Breast epithelium (tissue), 4 donors: ENCODE results near the gene PDSS1. TPM values are rescaled to one million over a fixed set of nuclear protein-coding genes. Genes with fewer than 3 reads are reported as not detected.

Experiments used
- DNase-seq, 2 donors: peaks; one replicate each; pipeline ENCODE4 v3.0.0-alpha.2; 2019; ENCODE audit warnings: low spot score in 2 of 2
- H3K27ac ChIP-seq, 2 donors: fragments of 200-600 bp; sonication (generic) in 1 of 2; one replicate each; pipeline ENCODE4 v1.5.1; 2016 to 2019; ENCODE audit warnings: mild to moderate bottlenecking in 1 of 2
- H3K27me3 ChIP-seq, 2 donors: fragments of 200-600 bp; sonication (generic) in 1 of 2; one replicate each; pipeline versions ENCODE4 v1.5.1 to v1.6.0; 2017 to 2019; ENCODE audit warnings: control low read depth in 1 of 2, mild to moderate bottlenecking in 1 of 2
- H3K36me3 ChIP-seq: fragments of 200-600 bp; one replicate; pipeline ENCODE4 v1.5.1; 2019
- H3K4me1 ChIP-seq, 2 donors: fragments of 200-600 bp; sonication (generic); one replicate each; pipeline ENCODE4 v1.5.1; 2016 to 2019; ENCODE audit warnings: control low read depth in 1 of 2
- H3K4me3 ChIP-seq, 3 donors: fragments of 200-600 bp; sonication (generic); 1 replicate in 2 of 3; 2 replicates in 1 of 3; pipeline ENCODE4 v1.5.1; 2016 to 2019; ENCODE audit warnings: mild to moderate bottlenecking in 3 of 3, moderate library complexity in 2 of 3
- H3K9me3 ChIP-seq, 2 donors: fragments of 200-600 bp; sonication (generic) in 1 of 2; one replicate each; pipeline ENCODE4 v1.5.1; 2016 to 2019; ENCODE audit warnings: control low read depth in 1 of 2
- CTCF ChIP-seq, 3 donors: fragments of 450-650 bp; IDR thresholded peaks; one replicate each; pipeline ENCODE4 v1.5.1; 2016 to 2017; ENCODE audit warnings: antibody characterized with exemption in 3 of 3, mild to moderate bottlenecking in 3 of 3, moderate library complexity in 3 of 3
- POLR2A ChIP-seq: fragments of 450-650 bp; IDR thresholded peaks from one replicate; pipeline ENCODE4 v1.6.1; 2016; ENCODE audit warnings: antibody characterized with exemption, mild to moderate bottlenecking, moderate library complexity
- POLR2AphosphoS5 ChIP-seq, 3 donors: sonication (generic); formaldehyde crosslinking; IDR thresholded peaks; one replicate each; pipeline ENCODE4 v1.6.1; 2017; ENCODE audit warnings: antibody characterized with exemption in 3 of 3
- intact Hi-C: fragments of 100-400 bp; cut with DNase I; formaldehyde crosslinking; loops from one replicate; pipeline ENCODE4 v1.15.1; 2023; ENCODE audit warnings: low total_unique reads
- total RNA-seq, 3 donors: library from RNA; depleted of rRNA; stranded (reverse); fragments of >200 nt; gene quantifications; one replicate each; pipeline ENCODE4 v1.1.0, GENCODE V29; 2016

PDSS1 gene
- total RNA-seq, 3 donors from 2014 or later = 2.7 to 8.2 (median 7.8) TPM

GRCh38 chr10:26699631-26700030, 2.1 kb downstream of the PDSS1 start:
- H3K27ac ChIP-seq = no peak overlapping the region
- no peaks in the 10 kb centered on the region for H3K36me3 ChIP-seq
- no peaks in the 10 kb centered on the region for H3K27me3 ChIP-seq
- no peak for DNase-seq
- peaks cover 4 to 6% of the 10 kb centered on the region in 2 donors for H3K4me1 ChIP-seq
- H3K4me3 ChIP-seq = no peak overlapping the region
- intact Hi-C loops = no loop called here
- TF ChIP-seq POLR2AphosphoS5 (IDR thresholded peaks at IDR 0.05) = no peak
- TF ChIP-seq CTCF (IDR thresholded peaks at IDR 0.05) = no peak
- no peaks in the 10 kb centered on the region for H3K9me3 ChIP-seq

- H3K36me3 ChIP-seq = no peaks in the 10 kb centered on the region
- no peak for DNase-seq
- no peak for TF ChIP-seq POLR2AphosphoS5 (IDR thresholded peaks at IDR 0.05)
- no peak for TF ChIP-seq CTCF (IDR thresholded peaks at IDR 0.05)
- TF ChIP-seq POLR2A = no peak
- no peaks in the 10 kb centered on the region for H3K27me3 ChIP-seq
- intact Hi-C loops = no loop called here
- H3K4me3 ChIP-seq = no peak overlapping the region
- no peaks in the 10 kb centered on the region for H3K9me3 ChIP-seq
- no peak overlapping the region for H3K27ac ChIP-seq
- peaks cover 4 to 6% of the 10 kb centered on the region in 2 donors for H3K4me1 ChIP-seq
Observed at GRCh38 chr10:26700884-26701630, 3.6 kb downstream of the PDSS1 start.

- H3K4me1 ChIP-seq = peaks cover 4 to 6% of the 10 kb centered on the region in 2 donors
- no peaks in the 10 kb centered on the region for H3K36me3 ChIP-seq
- no peak overlapping the region for H3K27ac ChIP-seq
- TF ChIP-seq POLR2AphosphoS5 (IDR thresholded peaks at IDR 0.05) (no peak), POLR2A (no peak), CTCF (IDR thresholded peaks at IDR 0.05) (no peak)
- no peak overlapping the region for H3K4me3 ChIP-seq
- no peaks in the 10 kb centered on the region for H3K9me3 ChIP-seq
- no peak for DNase-seq
- no peaks in the 10 kb centered on the region for H3K27me3 ChIP-seq
- intact Hi-C loops = no loop called here
Observed at GRCh38 chr10:26703096-26703495, 5.6 kb downstream of the PDSS1 start.

- TF ChIP-seq CTCF (IDR thresholded peaks at IDR 0.05) = no peak
- no peak for TF ChIP-seq POLR2A
- TF ChIP-seq POLR2AphosphoS5 (IDR thresholded peaks at IDR 0.05) = no peak
- H3K36me3 ChIP-seq = no peaks in the 10 kb centered on the region
- H3K4me3 ChIP-seq = no peak overlapping the region
- no peak for DNase-seq
- no peaks in the 10 kb centered on the region for H3K4me1 ChIP-seq
- no peaks in the 10 kb centered on the region for H3K27me3 ChIP-seq
- no peaks in the 10 kb centered on the region for H3K9me3 ChIP-seq
- no peak overlapping the region for H3K27ac ChIP-seq
- intact Hi-C loops = no loop called here
Observed at GRCh38 chr10:26703974-26704373, 6.5 kb downstream of the PDSS1 start.

GRCh38 chr10:26706206-26706605, 8.7 kb downstream of the PDSS1 start:
- intact Hi-C loops = no loop called here
- no peak for TF ChIP-seq POLR2AphosphoS5 (IDR thresholded peaks at IDR 0.05)
- no peak for TF ChIP-seq CTCF (IDR thresholded peaks at IDR 0.05)
- no peak for TF ChIP-seq POLR2A
- no peaks in the 10 kb centered on the region for H3K36me3 ChIP-seq

More at GRCh38 chr10:26706206-26706605, 8.7 kb downstream of the PDSS1 start:
- Histone ChIP-seq H3K27ac (no peak overlapping the region), H3K4me1 (no peaks in the 10 kb centered on the region), H3K4me3 (no peak overlapping the region), H3K9me3 (no peaks in the 10 kb centered on the region), H3K27me3 (no peaks in the 10 kb centered on the region)
- DNase-seq = no peak
